Measurements from ENCODE around the gene RAPSN. TPM values are rescaled to one million over a fixed set of nuclear protein-coding genes. Genes with fewer than 3 reads are reported as not detected.

The RAPSN gene
- total and polyA plus RNA-seq, 2 experiments from 2014 or later = 0.17 to 0.23 TPM

DNA sequence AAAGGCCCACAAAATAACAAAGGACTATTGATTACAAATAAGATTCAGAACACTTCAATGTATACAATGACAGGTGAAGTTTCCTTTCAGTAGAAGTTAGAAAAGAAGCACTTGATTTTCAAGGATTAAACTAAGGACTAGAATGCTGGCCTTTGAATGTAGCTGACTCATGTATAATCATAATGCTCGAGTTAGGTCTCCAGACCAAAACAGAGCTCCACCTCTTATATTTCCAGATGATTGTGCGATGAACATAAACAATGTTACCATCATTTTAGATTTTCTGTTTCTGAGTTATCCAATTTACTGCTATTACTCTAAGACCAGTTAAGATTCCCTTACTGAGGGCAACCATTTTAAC lies 40.4 kb upstream of the RAPSN start:
- Histone ChIP-seq H3K79me2 (replicated peaks; ENCODE audit: insufficient read depth) (peaks cover 66% of the 10 kb centered on the region), H3F3A (replicated peaks; ENCODE audit: low read depth) (peaks cover 26% of the 10 kb centered on the region; the same call in 1 of the 2 replicates), H3K27me3 (ENCODE audit: insufficient read depth) (no peaks in the 10 kb centered on the region), H3K4me1 (ENCODE audit: insufficient read depth) (no peaks in the 10 kb centered on the region), H3K27ac (ENCODE audit: low read depth) (no peak overlapping the region), H3K4me3 (no peak overlapping the region), H3K9me2 (ENCODE audit: insufficient read depth) (no peaks in the 10 kb centered on the region), H2AFZ (no peak overlapping the region), H3K4me2 (no peak overlapping the region), H3K36me3 (ENCODE audit: insufficient read depth) (peaks cover 40% of the 10 kb centered on the region), H4K20me1 (replicated peaks; ENCODE audit: insufficient read depth) (peaks cover 50% of the 10 kb centered on the region)
- Mint-ChIP-seq H3K4me3 (no peak overlapping the region), H3K36me3 (ENCODE audit: low read depth) (peaks cover 54% of the 10 kb centered on the region), H3K4me1 (peaks cover 5% of the 10 kb centered on the region; the same call in 1 of the 3 replicates), H3K27ac (peak overlapping the region; percentile 15; the same call in 1 of the 2 replicates), H3K9me3 (no peaks in the 10 kb centered on the region), H3K27me3 (ENCODE audit: insufficient read depth, low read depth, poor library complexity) (peaks cover 5% of the 10 kb centered on the region)
- DNase-seq (ENCODE audit: low spot score) (no peak), ATAC-seq (no peak)
- TF ChIP-seq, protein P1, sequence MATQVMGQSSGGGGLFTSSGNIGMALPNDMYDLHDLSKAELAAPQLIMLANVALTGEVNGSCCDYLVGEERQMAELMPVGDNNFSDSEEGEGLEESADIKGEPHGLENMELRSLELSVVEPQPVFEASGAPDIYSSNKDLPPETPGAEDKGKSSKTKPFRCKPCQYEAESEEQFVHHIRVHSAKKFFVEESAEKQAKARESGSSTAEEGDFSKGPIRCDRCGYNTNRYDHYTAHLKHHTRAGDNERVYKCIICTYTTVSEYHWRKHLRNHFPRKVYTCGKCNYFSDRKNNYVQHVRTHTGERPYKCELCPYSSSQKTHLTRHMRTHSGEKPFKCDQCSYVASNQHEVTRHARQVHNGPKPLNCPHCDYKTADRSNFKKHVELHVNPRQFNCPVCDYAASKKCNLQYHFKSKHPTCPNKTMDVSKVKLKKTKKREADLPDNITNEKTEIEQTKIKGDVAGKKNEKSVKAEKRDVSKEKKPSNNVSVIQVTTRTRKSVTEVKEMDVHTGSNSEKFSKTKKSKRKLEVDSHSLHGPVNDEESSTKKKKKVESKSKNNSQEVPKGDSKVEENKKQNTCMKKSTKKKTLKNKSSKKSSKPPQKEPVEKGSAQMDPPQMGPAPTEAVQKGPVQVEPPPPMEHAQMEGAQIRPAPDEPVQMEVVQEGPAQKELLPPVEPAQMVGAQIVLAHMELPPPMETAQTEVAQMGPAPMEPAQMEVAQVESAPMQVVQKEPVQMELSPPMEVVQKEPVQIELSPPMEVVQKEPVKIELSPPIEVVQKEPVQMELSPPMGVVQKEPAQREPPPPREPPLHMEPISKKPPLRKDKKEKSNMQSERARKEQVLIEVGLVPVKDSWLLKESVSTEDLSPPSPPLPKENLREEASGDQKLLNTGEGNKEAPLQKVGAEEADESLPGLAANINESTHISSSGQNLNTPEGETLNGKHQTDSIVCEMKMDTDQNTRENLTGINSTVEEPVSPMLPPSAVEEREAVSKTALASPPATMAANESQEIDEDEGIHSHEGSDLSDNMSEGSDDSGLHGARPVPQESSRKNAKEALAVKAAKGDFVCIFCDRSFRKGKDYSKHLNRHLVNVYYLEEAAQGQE (IDR thresholded peaks at IDR 0.05; ENCODE audit: unreplicated experiment) = no peak
- TF ChIP-seq EZH2phosphoT487 (IDR thresholded peaks at IDR 0.05; ENCODE audit: unreplicated experiment) = no peak
- no peak for TF ChIP-seq ZNF114 (CRISPR knock-in tag; IDR thresholded peaks at IDR 0.05)

DNA sequence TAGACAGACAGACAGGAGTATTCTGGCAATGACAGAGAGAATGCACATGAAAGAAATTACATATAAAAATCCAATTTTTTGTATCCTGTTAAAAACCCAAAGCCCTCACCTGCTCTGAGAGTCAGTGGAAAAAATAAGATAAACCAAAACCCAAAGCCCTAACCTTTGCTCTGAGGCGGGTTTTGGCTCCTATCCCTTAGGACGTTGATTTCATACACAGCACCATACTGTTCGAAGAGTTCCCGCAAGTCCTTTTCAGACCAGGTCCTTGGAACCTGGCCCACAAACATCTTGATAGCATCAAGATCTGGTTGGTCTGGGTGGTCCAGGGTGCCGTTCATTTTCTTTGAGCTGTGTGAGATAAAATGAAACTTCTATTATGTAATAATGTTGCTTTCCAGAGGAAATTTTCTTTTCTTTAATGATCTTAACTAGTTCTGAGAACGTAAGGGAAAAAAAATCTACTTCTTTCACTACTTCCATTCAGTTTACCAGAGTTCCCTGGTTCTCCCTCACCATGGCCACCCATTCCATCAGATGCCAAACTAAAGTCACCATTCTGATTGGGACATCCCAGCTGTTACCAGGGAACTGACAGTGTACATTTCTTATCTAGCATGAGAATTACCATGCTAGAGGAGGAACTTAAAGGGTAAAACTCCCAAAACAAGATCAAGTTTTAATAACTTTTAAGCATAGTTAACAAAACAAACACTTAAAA lies 39.9 kb upstream of the RAPSN start:
- H3K27ac Mint-ChIP-seq = peak overlapping the region; percentile 15; the same call in 1 of the 2 replicates
- no peaks in the 10 kb centered on the region for H3K4me1 ChIP-seq (ENCODE audit: insufficient read depth)
- peaks cover 46% of the 10 kb centered on the region for H3K36me3 ChIP-seq (ENCODE audit: insufficient read depth)
- peaks cover 66% of the 10 kb centered on the region for H3K79me2 ChIP-seq (replicated peaks; ENCODE audit: insufficient read depth)
- H3K36me3 Mint-ChIP-seq (ENCODE audit: low read depth) = peaks cover 57% of the 10 kb centered on the region
- ATAC-seq (no peak), DNase-seq (ENCODE audit: low spot score) (no peak)
- H3K9me2 ChIP-seq (ENCODE audit: insufficient read depth) = no peaks in the 10 kb centered on the region
- H3K4me1 Mint-ChIP-seq = peaks cover under 1% of the 10 kb centered on the region; the same call in 1 of the 3 replicates
- peaks cover 46% of the 10 kb centered on the region for H4K20me1 ChIP-seq (replicated peaks; ENCODE audit: insufficient read depth)
- no peak overlapping the region for H3K4me3 Mint-ChIP-seq
- H3K27ac ChIP-seq (ENCODE audit: low read depth) = no peak overlapping the region
- TF ChIP-seq STAT1 (IDR thresholded peaks at IDR 0.05; ENCODE audit: unreplicated experiment) (no peak), ZNF114 (CRISPR knock-in tag; IDR thresholded peaks at IDR 0.05) (no peak), ZNF331 (CRISPR knock-in tag; IDR thresholded peaks at IDR 0.05; ENCODE audit: low read depth) (no peak), JUNB (IDR thresholded peaks at IDR 0.05; ENCODE audit: unreplicated experiment) (no peak), CREB1 (CRISPR knock-in tag; IDR thresholded peaks at IDR 0.05; ENCODE audit: low read depth) (no peak)
- H2AFZ ChIP-seq = no peak overlapping the region
- no peaks in the 10 kb centered on the region for H3K9me3 Mint-ChIP-seq
- peaks cover 5% of the 10 kb centered on the region for H3K27me3 Mint-ChIP-seq (ENCODE audit: insufficient read depth, low read depth, poor library complexity)
- H3K4me3 ChIP-seq = no peak overlapping the region
- H3K4me2 ChIP-seq = no peak overlapping the region
- H3F3A ChIP-seq (replicated peaks; ENCODE audit: low read depth) = peaks cover 27% of the 10 kb centered on the region; the same call in 1 of the 2 replicates
- no peaks in the 10 kb centered on the region for H3K27me3 ChIP-seq (ENCODE audit: insufficient read depth)
